NAMALWA (cell line): Measurements from ENCODE around the gene SIDT2.
"Not testable (repeated sequence)": the region's sequence is repeated elsewhere in the genome, so short reads cannot be mapped to it uniquely, and the experiment has no call there.

Experiments
- DNase-seq: peaks from one replicate; pipeline ENCODE4 v3.0.0-alpha.2; 2015; ENCODE audit warnings: low spot score

The SIDT2 gene

GRCh38 chr11:117172724-117173421, 5.7 kb upstream of the SIDT2 start:
- no peak for DNase-seq

- DNase-seq, result no peak
Observed at GRCh38 chr11:117175104-117175503, 3.4 kb upstream of the SIDT2 start.

- no peak for DNase-seq
Observed at GRCh38 chr11:117175781-117176180, 2.8 kb upstream of the SIDT2 start.

- DNase-seq, result no peak
Observed at GRCh38 chr11:117176186-117176585, 2.4 kb upstream of the SIDT2 start.

GRCh38 chr11:117177534-117178209, 871 bp upstream of the SIDT2 start:
- DNase-seq, result no peak

- DNase-seq, result peak; percentile 77
Observed at GRCh38 chr11:117179048-117179999, 781 bp downstream of the SIDT2 start.

- DNase-seq, result no peak
Observed at GRCh38 chr11:117180020-117180419, 1.5 kb downstream of the SIDT2 start.

GRCh38 chr11:117180661-117181585, 2.4 kb downstream of the SIDT2 start:
- peak; percentile 89 for DNase-seq

- no peak for DNase-seq
Observed at GRCh38 chr11:117181586-117182550, 3.3 kb downstream of the SIDT2 start.

GRCh38 chr11:117182551-117182935, 4.0 kb downstream of the SIDT2 start:
- DNase-seq, result no peak

- DNase-seq, result not testable (repeated sequence)
Observed at GRCh38 chr11:117183178-117183577, 4.6 kb downstream of the SIDT2 start.

- no peak for DNase-seq
Observed at GRCh38 chr11:117183724-117184349, 5.3 kb downstream of the SIDT2 start.

GRCh38 chr11:117185736-117186430, 7.3 kb downstream of the SIDT2 start:
- no peak for DNase-seq

- DNase-seq, result no peak
Observed at GRCh38 chr11:117186431-117186761, 7.9 kb downstream of the SIDT2 start.

GRCh38 chr11:117187007-117187406, 8.5 kb downstream of the SIDT2 start:
- no peak for DNase-seq

GRCh38 chr11:117187428-117187798, 8.9 kb downstream of the SIDT2 start:
- DNase-seq, result no peak

GRCh38 chr11:117187799-117188481, 9.4 kb downstream of the SIDT2 start:
- DNase-seq, result no peak

- no peak for DNase-seq
Observed at GRCh38 chr11:117188620-117189081, 10.1 kb downstream of the SIDT2 start.
